Smooth muscle cell (in vitro differentiated cells): Measurements from ENCODE around the gene LGALS8. TPM values are rescaled to one million over a fixed set of nuclear protein-coding genes. Genes with fewer than 3 reads are reported as not detected.

Experiments
- DNase-seq: peaks from one replicate; lab custom pipeline; 2025; ENCODE audit not compliant: unreplicated experiment; lab: John Stamatoyannopoulos, UW
- H2AFZ ChIP-seq: fragments of 200-600 bp; sonication (generic); 2 replicates; pipeline ENCODE4 v1.6.0; 2016; ENCODE audit warnings: antibody characterized with exemption, low read depth, mild to moderate bottlenecking
- H3F3A ChIP-seq: fragments of 200-600 bp; sonication (generic); 2 replicates; pipeline ENCODE4 v1.6.0; 2017; ENCODE audit warnings: antibody characterized with exemption, low read depth
- H3K27ac ChIP-seq: fragments of 200-600 bp; sonication (generic); 2 replicates; pipeline ENCODE4 v1.5.1; 2016; ENCODE audit warnings: low read depth, mild to moderate bottlenecking
- H3K27me3 ChIP-seq: fragments of 200-600 bp; sonication (generic); 2 replicates; pipeline ENCODE4 v1.6.1; 2016; ENCODE audit warnings: low read depth, mild to moderate bottlenecking
- H3K36me3 ChIP-seq: fragments of 200-600 bp; sonication (generic); 2 replicates; pipeline ENCODE4 v1.5.1; 2016; ENCODE audit warnings: low read depth
- H3K4me1 ChIP-seq: fragments of 200-600 bp; sonication (generic); 2 replicates; pipeline ENCODE4 v1.5.1; 2016; ENCODE audit warnings: low read depth
- H3K4me2 ChIP-seq: fragments of 200-600 bp; sonication (generic); 2 replicates; pipeline ENCODE4 v1.6.0; 2016; ENCODE audit warnings: mild to moderate bottlenecking
- H3K4me3 ChIP-seq: fragments of 200-600 bp; sonication (generic); 2 replicates; pipeline ENCODE4 v1.5.1; 2016; ENCODE audit warnings: mild to moderate bottlenecking
- H3K79me2 ChIP-seq: fragments of 200-600 bp; sonication (generic); 2 replicates; pipeline ENCODE4 v1.6.0; 2016; ENCODE audit warnings: low read depth, mild to moderate bottlenecking
- H3K9ac ChIP-seq: fragments of 200-600 bp; sonication (generic); 2 replicates; pipeline ENCODE4 v1.6.0; 2016; ENCODE audit warnings: low read depth
- H3K9me3 ChIP-seq: fragments of 200-600 bp; sonication (generic); replicated peaks from 2 replicates; pipeline ENCODE4 v1.5.1; 2016; ENCODE audit warnings: low read depth
- H4K20me1 ChIP-seq: fragments of 200-600 bp; sonication (generic); 2 replicates; pipeline ENCODE4 v1.6.0; 2016; ENCODE audit warnings: low read depth
- WGBS: methylation state at CpG from one replicate; pipeline ENCODE4 v1.1.7; 2016; ENCODE audit warnings: low lambda C conversion rate; 5-methylcytosine and 5-hydroxymethylcytosine counted together
- polyA plus RNA-seq: library from polyadenylated mRNA; unstranded; fragments of >200 nt; fragmentation: Nextera tagmentation; extraction: Ambion mirVana; gene quantifications from 2 replicates; pipeline ENCODE4 v1.2.1, GENCODE V29; 2016
- total RNA-seq: library from RNA; depleted of rRNA; stranded (reverse); fragments of >200 nt; gene quantifications from 2 replicates; pipeline ENCODE4 v1.2.3, GENCODE V29; 2014
- TF ChIP-seq, protein P1 (sequence below): fragments of 200-600 bp; sonication (generic); IDR thresholded peaks from 2 replicates; pipeline ENCODE4 v1.5.1; 2017; ENCODE audit warnings: borderline replicate concordance, mild to moderate bottlenecking, antibody characterized with exemption; ENCODE audit not compliant: insufficient read depth, poor library complexity, severe bottlenecking

LGALS8 gene
- total and polyA plus RNA-seq, 2 experiments from 2014 or later, result 25.7 to 72.2 TPM

DNA sequence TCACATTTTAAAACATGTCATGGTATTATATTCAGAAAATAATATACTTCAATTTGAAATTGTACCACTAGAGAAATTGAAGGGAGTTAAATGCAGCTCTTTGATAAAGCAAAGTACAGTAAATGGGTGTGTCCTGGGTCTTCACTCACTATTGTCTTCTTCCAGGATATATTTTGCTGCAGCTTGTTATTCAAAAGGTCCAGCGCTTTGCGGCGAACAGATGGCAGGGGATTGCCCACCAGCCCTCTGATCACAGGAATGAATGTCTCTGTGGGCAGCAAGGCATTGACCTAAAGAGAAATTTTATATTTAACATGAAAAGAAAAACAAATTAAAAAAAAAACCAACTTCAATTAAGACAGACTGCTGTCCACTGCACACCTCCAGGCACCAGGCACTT, 35.1 kb downstream of the LGALS8 start:
- TF ChIP-seq, protein P1, sequence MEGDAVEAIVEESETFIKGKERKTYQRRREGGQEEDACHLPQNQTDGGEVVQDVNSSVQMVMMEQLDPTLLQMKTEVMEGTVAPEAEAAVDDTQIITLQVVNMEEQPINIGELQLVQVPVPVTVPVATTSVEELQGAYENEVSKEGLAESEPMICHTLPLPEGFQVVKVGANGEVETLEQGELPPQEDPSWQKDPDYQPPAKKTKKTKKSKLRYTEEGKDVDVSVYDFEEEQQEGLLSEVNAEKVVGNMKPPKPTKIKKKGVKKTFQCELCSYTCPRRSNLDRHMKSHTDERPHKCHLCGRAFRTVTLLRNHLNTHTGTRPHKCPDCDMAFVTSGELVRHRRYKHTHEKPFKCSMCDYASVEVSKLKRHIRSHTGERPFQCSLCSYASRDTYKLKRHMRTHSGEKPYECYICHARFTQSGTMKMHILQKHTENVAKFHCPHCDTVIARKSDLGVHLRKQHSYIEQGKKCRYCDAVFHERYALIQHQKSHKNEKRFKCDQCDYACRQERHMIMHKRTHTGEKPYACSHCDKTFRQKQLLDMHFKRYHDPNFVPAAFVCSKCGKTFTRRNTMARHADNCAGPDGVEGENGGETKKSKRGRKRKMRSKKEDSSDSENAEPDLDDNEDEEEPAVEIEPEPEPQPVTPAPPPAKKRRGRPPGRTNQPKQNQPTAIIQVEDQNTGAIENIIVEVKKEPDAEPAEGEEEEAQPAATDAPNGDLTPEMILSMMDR, result no peak
- Histone ChIP-seq H3K27me3 (no peaks in the 10 kb centered on the region), H3K4me1 (no peaks in the 10 kb centered on the region), H2AFZ (no peak overlapping the region), H3K9me3 (no peaks in the 10 kb centered on the region), H4K20me1 (no peaks in the 10 kb centered on the region), H3K36me3 (peaks cover 23% of the 10 kb centered on the region), H3K79me2 (no peaks in the 10 kb centered on the region), H3K4me2 (no peak overlapping the region), H3F3A (no peaks in the 10 kb centered on the region), H3K4me3 (no peak overlapping the region), H3K27ac (no peak overlapping the region), H3K9ac (no peak overlapping the region)
- WGBS, result 93% methylated on average over 3 of the region's 3 CpGs
- DNase-seq, result no peak

DNA sequence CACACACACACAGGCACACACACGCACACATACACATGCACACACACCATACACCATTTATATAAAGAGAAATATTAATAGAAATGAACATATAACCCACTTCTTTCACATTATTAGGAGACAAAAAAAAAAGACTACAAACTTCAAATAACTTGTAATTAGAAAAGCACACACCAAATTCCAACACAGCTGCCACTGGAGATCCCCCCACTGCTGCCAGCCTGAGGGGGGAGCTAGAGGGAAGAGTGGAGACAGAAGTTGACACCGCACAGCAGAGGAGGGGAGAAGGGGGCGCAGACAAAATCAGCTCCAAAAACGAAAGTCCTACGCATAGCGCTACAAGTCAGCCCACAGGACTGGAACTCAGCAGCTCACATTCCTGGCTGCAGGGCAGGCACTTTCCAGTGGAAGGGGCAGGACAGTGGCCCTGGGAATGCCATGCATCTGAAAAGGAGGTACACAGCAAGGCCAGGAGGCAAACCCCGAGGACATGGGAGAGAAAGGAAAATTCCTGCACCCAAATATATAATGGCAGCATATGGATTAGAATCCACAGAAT, 36.5 kb downstream of the LGALS8 start:
- no peak overlapping the region for H3K4me2 ChIP-seq
- no peak overlapping the region for H3K4me3 ChIP-seq
- H3K9ac ChIP-seq, result no peak overlapping the region
- H2AFZ ChIP-seq, result no peak overlapping the region
- no peak overlapping the region for H3K27ac ChIP-seq
- no peaks in the 10 kb centered on the region for H3F3A ChIP-seq
- TF ChIP-seq, protein P1, result no peak
- H3K4me1 ChIP-seq, result no peaks in the 10 kb centered on the region
- H3K36me3 ChIP-seq, result peaks cover 29% of the 10 kb centered on the region
- no peaks in the 10 kb centered on the region for H3K9me3 ChIP-seq
- 94% methylated on average over 7 of the region's 7 CpGs for WGBS
- no peak for DNase-seq
- no peaks in the 10 kb centered on the region for H4K20me1 ChIP-seq
- no peaks in the 10 kb centered on the region for H3K27me3 ChIP-seq
- H3K79me2 ChIP-seq, result no peaks in the 10 kb centered on the region

DNA sequence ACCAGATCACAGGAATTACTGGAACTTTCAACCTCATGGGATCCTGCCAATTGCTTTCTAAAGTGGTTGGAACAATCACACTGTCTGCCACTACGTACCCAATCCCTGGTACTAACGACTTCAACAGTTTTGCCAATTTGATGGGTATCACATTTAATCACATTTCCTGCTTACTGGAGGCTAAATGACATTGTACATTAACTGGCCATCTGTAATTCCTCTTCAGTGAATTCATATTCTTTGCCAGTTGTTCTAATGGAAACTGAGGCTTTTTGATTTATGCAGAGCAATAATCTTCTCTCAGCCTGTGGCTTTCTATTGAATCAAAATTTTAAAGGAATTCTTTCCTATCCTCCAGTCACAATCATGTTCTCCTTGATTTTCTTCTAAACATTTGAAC, 38.2 kb downstream of the LGALS8 start:
- TF ChIP-seq, protein P1, result no peak
- WGBS, result 92% methylated on average over 2 of the region's 2 CpGs
- no peak for DNase-seq
- Histone ChIP-seq H3K9me3 (no peaks in the 10 kb centered on the region), H3K4me2 (no peak overlapping the region), H3K36me3 (peaks cover 30% of the 10 kb centered on the region), H3K9ac (no peak overlapping the region), H3K27me3 (no peaks in the 10 kb centered on the region), H3K4me3 (no peak overlapping the region), H4K20me1 (no peaks in the 10 kb centered on the region), H3K27ac (no peak overlapping the region), H2AFZ (no peak overlapping the region), H3K4me1 (no peaks in the 10 kb centered on the region), H3K79me2 (no peaks in the 10 kb centered on the region), H3F3A (no peaks in the 10 kb centered on the region)

DNA sequence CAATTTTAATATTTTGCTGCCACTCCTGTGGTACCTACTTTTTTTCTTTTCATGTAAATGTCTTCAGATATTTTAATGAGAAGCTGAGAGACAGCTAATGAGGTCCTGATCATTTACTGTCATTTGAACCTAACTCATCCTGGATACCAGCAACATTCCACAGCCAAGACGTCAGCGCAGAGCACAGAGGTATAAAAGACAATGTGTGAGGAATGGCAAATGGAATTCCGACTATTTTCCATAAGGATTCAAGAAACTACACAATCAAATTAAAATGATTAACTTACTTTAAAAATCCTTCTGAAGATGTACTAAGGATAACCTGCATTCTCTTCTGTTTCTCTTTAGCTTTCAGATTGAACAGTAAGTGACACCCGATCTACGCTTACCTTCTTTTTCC, 41.7 kb downstream of the LGALS8 start:
- Histone ChIP-seq H4K20me1 (no peaks in the 10 kb centered on the region), H3K4me2 (no peak overlapping the region), H3K79me2 (no peaks in the 10 kb centered on the region), H3K4me1 (no peaks in the 10 kb centered on the region), H3K4me3 (no peak overlapping the region), H3K36me3 (peaks cover 39% of the 10 kb centered on the region), H3K9ac (no peak overlapping the region), H2AFZ (no peak overlapping the region), H3K27me3 (no peaks in the 10 kb centered on the region), H3F3A (no peaks in the 10 kb centered on the region), H3K9me3 (no peaks in the 10 kb centered on the region), H3K27ac (no peak overlapping the region)
- no peak for DNase-seq
- WGBS, result 87% methylated on average over 5 of the region's 5 CpGs
- TF ChIP-seq, protein P1, result no peak
